HG02852 (cell line): ENCODE results near the gene DKC1.

Experiments used
- ATAC-seq: cut with Tn5 transposase; IDR thresholded peaks from one replicate; pipeline ENCODE4 v1.9.1; 2021; ENCODE audit warnings: mild to moderate bottlenecking, moderate library complexity; ENCODE audit not compliant: unreplicated experiment

DKC1 gene

GRCh38 chrX:154735695-154736393 lies 26.8 kb upstream of the DKC1 start:
- no peak for ATAC-seq

- no peak for ATAC-seq
Measured at GRCh38 chrX:154737136-154737535, 25.5 kb upstream of the DKC1 start.

GRCh38 chrX:154738011-154738738 lies 24.5 kb upstream of the DKC1 start:
- no peak for ATAC-seq

- ATAC-seq: no peak
Measured at GRCh38 chrX:154739952-154740465, 22.7 kb upstream of the DKC1 start.

- ATAC-seq: no peak
Measured at GRCh38 chrX:154742613-154743012, 20.1 kb upstream of the DKC1 start.

- ATAC-seq: peak; percentile 66
Measured at GRCh38 chrX:154748712-154749339, 13.8 kb upstream of the DKC1 start.

GRCh38 chrX:154749856-154750255 lies 12.8 kb upstream of the DKC1 start:
- ATAC-seq: no peak

- peak; percentile 47 for ATAC-seq
Measured at GRCh38 chrX:154750301-154751202, 12.1 kb upstream of the DKC1 start, which contains the start of gene GAB3. GAB3 (minus strand) TSS chrX:154751077; CDS start chrX:154751025, 52 bp downstream.

- ATAC-seq: no peak
Measured at GRCh38 chrX:154751203-154751668, 11.4 kb upstream of the DKC1 start.

GRCh38 chrX:154751669-154752271 lies 10.9 kb upstream of the DKC1 start:
- ATAC-seq: no peak

GRCh38 chrX:154758696-154759095 lies 4.0 kb upstream of the DKC1 start:
- no peak for ATAC-seq

GRCh38 chrX:154761977-154762536 lies 607 bp upstream of the DKC1 start:
- ATAC-seq: no peak

GRCh38 chrX:154774622-154775021 lies 12.0 kb downstream of the DKC1 start:
- ATAC-seq: no peak

GRCh38 chrX:154775419-154776349 lies 13.0 kb downstream of the DKC1 start:
- no peak for ATAC-seq

GRCh38 chrX:154776753-154777152 lies 14.1 kb downstream of the DKC1 start:
- ATAC-seq: no peak

- ATAC-seq: no peak
Measured at GRCh38 chrX:154779261-154779660, 16.6 kb downstream of the DKC1 start.

GRCh38 chrX:154780968-154781367 lies 18.3 kb downstream of the DKC1 start:
- ATAC-seq: no peak

- ATAC-seq: no peak
Measured at GRCh38 chrX:154784149-154784995, 21.7 kb downstream of the DKC1 start.
